ENCODE results near the gene RAB7B. TPM values are rescaled to one million over a fixed set of nuclear protein-coding genes. Genes with fewer than 3 reads are reported as not detected.

The RAB7B gene
- total RNA-seq, 1 donor from 2014 or later, result 10.7 TPM

DNA sequence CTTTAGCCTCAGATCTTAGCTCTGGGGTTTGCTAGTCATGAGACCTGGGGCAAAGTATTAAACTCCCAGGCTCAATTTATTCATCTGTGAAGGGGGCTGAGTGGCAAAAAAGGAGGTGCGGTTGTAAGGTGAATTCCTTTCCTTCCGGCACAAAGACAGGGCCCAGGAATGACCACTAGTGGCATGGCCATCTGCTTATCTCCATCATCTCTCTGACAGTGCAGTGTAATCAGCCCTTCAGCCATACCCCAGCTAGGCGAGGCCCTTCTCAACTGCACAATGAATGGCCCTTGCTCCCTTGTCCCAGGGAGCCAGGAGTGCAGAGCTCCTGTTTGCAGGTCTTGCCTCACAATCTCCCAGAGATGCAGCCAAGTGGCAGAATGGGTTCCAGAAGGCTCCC is 54.3 kb downstream of the RAB7B start:
- no peak for DNase-seq

- DNase-seq, result no peak
Observed at GRCh38 chr1:205948039-205948438, 55.2 kb downstream of the RAB7B start.

DNA sequence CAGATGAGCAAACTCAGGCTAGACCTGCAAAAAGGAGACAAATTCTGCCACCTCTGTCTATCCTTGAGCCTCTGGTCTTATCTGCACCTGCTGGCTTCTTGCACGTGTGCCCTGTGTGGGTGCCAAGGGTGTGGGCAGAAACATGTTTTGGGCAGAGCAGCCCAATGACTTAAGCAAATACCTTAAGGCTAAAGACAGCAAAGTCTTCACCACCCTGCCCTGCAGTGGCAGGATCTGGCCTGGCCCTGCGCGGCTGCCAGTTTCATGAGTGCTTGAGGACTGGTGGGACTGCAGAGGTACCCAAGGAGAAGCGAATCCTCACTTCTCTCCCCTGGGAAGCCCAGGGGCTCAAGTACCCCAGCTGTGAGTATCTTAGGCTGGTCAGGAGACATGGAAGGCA is 56.2 kb downstream of the RAB7B start:
- no peak for DNase-seq

DNA sequence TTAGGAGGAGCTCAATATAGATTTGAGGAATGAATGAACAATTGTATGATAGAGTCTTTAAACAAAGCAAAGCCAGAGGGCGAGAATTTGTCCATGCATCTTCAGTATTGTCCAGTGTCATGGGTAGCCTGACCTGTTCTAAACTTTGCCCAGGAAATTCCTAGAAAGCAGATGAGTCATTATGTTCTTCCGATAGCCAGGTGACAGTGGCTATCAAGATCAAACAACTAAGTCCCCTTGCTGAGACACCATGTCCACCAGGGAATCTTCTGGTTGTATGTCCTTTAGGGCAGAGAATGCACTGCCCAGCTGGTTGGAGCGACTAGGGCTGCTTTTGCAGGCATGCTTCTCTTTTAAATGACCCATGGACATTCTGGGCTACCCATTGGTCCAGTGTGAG is 58.1 kb downstream of the RAB7B start:
- DNase-seq, result no peak

- DNase-seq, result no peak
Observed at GRCh38 chr1:205944525-205944924, 58.7 kb downstream of the RAB7B start.

DNA sequence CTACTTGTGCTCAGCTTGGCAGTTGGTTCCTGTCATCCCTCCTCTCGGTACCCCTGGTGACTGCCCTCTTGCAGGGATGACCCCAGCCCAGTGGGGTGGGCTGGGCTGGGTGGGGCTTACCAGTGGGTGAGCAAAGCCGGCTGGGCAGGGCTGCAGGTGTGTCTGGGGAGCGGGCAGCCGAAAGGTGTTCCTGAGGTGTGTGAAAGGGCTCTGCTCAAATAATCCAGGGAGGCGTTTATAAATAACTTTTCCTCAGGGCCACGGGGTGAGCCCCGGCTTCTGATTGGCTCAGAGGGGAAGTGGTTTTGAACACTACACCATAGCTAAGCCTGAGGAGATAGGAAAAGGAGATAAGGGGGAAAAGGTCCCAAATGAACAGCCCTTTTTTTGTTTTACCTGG is 60.0 kb downstream of the RAB7B start, which contains the start of gene SLC26A9:
Gene SLC26A9 (minus strand): TSS at position 212 of the 400 bp plus-strand sequence. CDS start 7,636 bp downstream, outside the sequence.
- no peak for DNase-seq

GRCh38 chr1:205942631-205943159 is 60.5 kb downstream of the RAB7B start:
- no peak for DNase-seq

DNA sequence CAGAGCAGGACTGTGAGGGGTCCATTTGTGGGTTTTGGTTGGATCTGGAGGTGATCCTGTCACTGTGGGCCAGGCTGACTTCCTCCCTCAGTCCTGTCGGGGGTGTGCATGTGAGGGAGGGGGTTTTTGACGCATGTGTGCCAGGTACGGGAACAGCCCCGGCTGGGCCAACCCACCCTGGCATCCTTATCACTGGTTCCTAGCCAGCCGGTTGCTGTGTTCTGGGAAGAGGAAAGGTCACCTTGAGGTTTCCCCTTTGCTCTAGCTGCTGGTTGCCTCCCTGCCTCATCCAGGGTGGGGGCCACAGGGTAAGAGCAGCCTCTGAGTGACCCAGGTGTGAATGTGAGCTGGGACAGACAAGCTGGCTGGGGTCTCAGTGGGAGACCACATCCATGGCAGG is 62.5 kb downstream of the RAB7B start:
- DNase-seq, result no peak

- DNase-seq, result no peak
Observed at GRCh38 chr1:205939690-205940330, 63.4 kb downstream of the RAB7B start.

GRCh38 chr1:205938682-205939081 is 64.5 kb downstream of the RAB7B start:
- DNase-seq, result no peak

GRCh38 chr1:205936846-205937586 is 66.2 kb downstream of the RAB7B start:
- no peak for DNase-seq

GRCh38 chr1:205936311-205936710 is 66.9 kb downstream of the RAB7B start:
- no peak for DNase-seq

DNA sequence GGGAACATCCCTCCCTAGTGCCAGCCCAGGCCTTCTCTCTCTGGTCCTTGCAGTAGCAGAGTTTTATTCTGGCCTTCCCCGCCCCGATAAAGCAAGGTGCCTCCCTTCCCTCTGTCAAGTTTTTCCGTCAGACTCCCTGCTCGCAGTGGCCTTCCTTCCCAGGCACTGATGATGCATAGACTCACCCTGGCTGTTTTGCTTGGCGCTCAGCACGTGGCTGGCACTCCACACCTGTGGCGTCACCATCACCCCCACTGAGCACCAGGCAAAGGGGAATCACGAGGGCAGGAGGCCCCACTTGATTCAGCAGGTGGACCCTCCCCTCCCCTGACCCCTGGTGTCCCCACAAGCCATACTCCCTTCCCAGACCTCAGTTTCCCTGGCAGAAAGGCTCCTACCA is 67.3 kb downstream of the RAB7B start:
- no peak for DNase-seq

- no peak for DNase-seq
Observed at GRCh38 chr1:205934788-205935187, 68.4 kb downstream of the RAB7B start.

GRCh38 chr1:205933671-205934618 is 69.2 kb downstream of the RAB7B start:
- DNase-seq, result no peak

GRCh38 chr1:205932776-205933175 is 70.4 kb downstream of the RAB7B start:
- DNase-seq, result no peak

DNA sequence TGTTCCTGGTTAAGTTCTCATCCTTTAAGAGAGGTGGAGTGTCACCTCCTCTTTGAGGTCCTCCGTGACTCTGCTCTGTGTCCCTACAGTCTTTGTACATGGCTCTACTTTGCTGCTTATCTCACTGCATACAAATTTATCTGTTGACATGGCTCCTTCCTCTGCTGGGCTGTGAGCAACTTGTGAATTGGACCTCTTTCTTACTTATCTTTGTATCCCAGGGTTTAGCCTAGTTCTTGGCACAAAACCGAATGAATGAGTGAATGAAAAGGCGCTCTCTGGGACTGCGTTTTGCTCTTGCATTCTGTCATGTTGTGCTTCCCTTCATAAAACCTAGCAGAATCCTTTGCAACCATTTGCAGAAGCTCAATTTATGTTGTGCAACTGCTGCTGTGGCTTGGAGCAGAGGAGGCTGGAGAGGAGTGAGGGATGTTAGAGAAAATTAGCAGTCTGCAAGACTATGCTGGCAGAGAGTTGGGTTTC is 72.4 kb downstream of the RAB7B start:
- no peak for DNase-seq

DNA sequence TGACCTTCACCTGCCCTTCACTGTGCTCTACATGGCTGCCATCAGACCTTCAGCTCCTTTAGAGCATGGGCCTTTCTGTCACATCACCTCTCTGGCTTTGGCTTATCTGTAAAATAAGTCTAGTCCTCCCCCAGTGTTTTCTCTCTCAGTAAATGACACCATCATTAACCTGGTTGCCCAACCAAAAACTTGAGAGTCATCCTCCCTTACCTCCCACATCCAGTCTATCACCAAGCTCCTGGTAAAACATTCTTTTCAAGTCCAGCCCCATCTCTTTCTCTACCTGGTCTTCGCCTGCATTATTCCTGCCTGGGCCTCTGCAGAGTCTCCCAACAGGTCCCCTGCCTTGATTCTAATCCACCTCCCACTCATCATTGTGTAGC is 73.0 kb downstream of the RAB7B start:
- no peak for DNase-seq

GRCh38 chr1:205929496-205930194 is 73.5 kb downstream of the RAB7B start:
- DNase-seq, result no peak

GRCh38 chr1:205928317-205928716 is 74.9 kb downstream of the RAB7B start:
- no peak for DNase-seq

DNA sequence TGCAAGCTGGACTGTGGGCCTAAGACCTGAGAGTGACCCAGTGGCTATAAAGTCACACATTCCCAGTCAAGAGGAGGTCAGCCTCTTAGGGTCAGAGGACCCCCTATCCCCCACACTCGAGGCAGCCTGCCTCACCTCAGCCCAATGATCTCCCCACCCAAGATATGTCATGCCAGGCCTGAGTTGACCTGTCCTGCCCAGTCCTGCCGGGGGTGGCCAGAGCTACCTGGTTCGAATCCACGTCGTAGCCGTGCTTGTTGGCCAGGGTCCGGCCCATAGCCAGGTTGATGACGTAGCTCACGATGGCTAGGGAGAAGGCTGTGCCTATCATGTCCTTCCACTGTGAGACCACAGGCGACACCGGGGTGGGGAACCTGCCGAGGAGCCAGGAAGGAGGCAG is 75.5 kb downstream of the RAB7B start:
- no peak for DNase-seq

DNA sequence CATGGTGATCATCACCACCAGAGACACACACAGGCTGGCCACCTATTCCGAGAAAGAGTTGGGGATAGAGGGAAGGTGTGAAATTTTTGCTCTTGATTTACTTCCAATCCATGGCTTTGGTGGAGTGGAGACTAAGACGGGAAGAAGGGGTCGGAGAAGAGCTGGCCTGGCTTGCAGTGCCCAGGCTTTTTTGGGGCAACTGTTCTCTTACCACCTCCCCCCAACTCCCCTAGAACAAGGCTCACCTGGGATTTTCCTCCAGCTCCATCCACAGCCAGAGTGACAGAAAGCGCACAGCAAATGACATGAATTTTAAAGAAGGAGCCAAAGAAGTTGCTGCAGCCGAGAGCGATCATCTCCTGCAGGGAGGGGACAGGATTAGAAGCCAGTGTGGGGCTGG is 75.9 kb downstream of the RAB7B start:
- no peak for DNase-seq
